ENCODE measurements around the gene MYRF. TPM values are rescaled to one million over a fixed set of nuclear protein-coding genes. Genes with fewer than 3 reads are reported as not detected.

Gene MYRF
- total RNA-seq, 4 donors from 2014 or later: 0.24 to 2.8 (median 0.83) TPM

GRCh38 chr11:61782841-61783240 is 30.4 kb downstream of the MYRF start:
- TF ChIP-seq CTCF (IDR thresholded peaks at IDR 0.05): no peak
- TF ChIP-seq POLR2A (IDR thresholded peaks at IDR 0.05): no peak
- TF ChIP-seq EP300 (IDR thresholded peaks at IDR 0.05): no peak
- no peak for TF ChIP-seq POLR2AphosphoS5 (IDR thresholded peaks at IDR 0.05)
- peaks cover under 1% of the 10 kb centered on the region for H3K4me1 ChIP-seq
- 75% methylated on average over 11 of the region's 11 CpGs for WGBS
- no peaks in the 10 kb centered on the region for H3K9me3 ChIP-seq
- H3K4me3 ChIP-seq: no peak overlapping the region
- H3K36me3 ChIP-seq: peaks cover 45% of the 10 kb centered on the region
- no peak overlapping the region for H3K27ac ChIP-seq
- DNase-seq (ENCODE audit: low spot score in 2 of 2): no peak
- no peaks in the 10 kb centered on the region for H3K27me3 ChIP-seq

- H3K9me3 ChIP-seq: no peaks in the 10 kb centered on the region
- peaks cover 56% of the 10 kb centered on the region for H3K36me3 ChIP-seq
- no peak for DNase-seq (ENCODE audit: low spot score in 2 of 2)
- H3K27ac ChIP-seq: no peak overlapping the region
- no peak for TF ChIP-seq EP300 (IDR thresholded peaks at IDR 0.05)
- TF ChIP-seq POLR2A (IDR thresholded peaks at IDR 0.05): no peak
- no peak for TF ChIP-seq CTCF (IDR thresholded peaks at IDR 0.05)
- no peak for TF ChIP-seq POLR2AphosphoS5 (IDR thresholded peaks at IDR 0.05)
- no peaks in the 10 kb centered on the region for H3K4me1 ChIP-seq
- WGBS: 70% methylated on average over 11 of the region's 13 CpGs
- H3K27me3 ChIP-seq: no peaks in the 10 kb centered on the region
- no peak overlapping the region for H3K4me3 ChIP-seq
Observed at GRCh38 chr11:61783717-61784505, 31.5 kb downstream of the MYRF start.

- no peaks in the 10 kb centered on the region for H3K27me3 ChIP-seq
- H3K4me1 ChIP-seq: no peaks in the 10 kb centered on the region
- H3K9me3 ChIP-seq: no peaks in the 10 kb centered on the region
- peaks cover 61% of the 10 kb centered on the region for H3K36me3 ChIP-seq
- H3K4me3 ChIP-seq: no peak overlapping the region
- DNase-seq (ENCODE audit: low spot score in 2 of 2): no peak
- no peak overlapping the region for H3K27ac ChIP-seq
- no peak for TF ChIP-seq CTCF (IDR thresholded peaks at IDR 0.05)
- TF ChIP-seq POLR2AphosphoS5 (IDR thresholded peaks at IDR 0.05): no peak
- no peak for TF ChIP-seq POLR2A (IDR thresholded peaks at IDR 0.05)
- no peak for TF ChIP-seq EP300 (IDR thresholded peaks at IDR 0.05)
- WGBS: 88% methylated on average over 4 of the region's 7 CpGs
Observed at GRCh38 chr11:61784506-61784805, 32.0 kb downstream of the MYRF start.

GRCh38 chr11:61785837-61786402 is 33.5 kb downstream of the MYRF start:
- no peak for DNase-seq (ENCODE audit: low spot score in 2 of 2)
- no peaks in the 10 kb centered on the region for H3K27me3 ChIP-seq
- TF ChIP-seq CTCF (IDR thresholded peaks at IDR 0.05) (no peak), EP300 (IDR thresholded peaks at IDR 0.05) (no peak), POLR2AphosphoS5 (IDR thresholded peaks at IDR 0.05) (no peak), POLR2A (IDR thresholded peaks at IDR 0.05) (no peak)
- peaks cover 2% of the 10 kb centered on the region for H3K4me1 ChIP-seq
- H3K9me3 ChIP-seq: no peaks in the 10 kb centered on the region
- H3K36me3 ChIP-seq: peaks cover 71% of the 10 kb centered on the region
- no peak overlapping the region for H3K27ac ChIP-seq
- 96% methylated on average over 5 of the region's 11 CpGs for WGBS
- no peak overlapping the region for H3K4me3 ChIP-seq

GRCh38 chr11:61787928-61788491 is 35.6 kb downstream of the MYRF start:
- no peak overlapping the region for H3K27ac ChIP-seq
- no peaks in the 10 kb centered on the region for H3K27me3 ChIP-seq
- 66% methylated on average over 9 of the region's 9 CpGs for WGBS
- TF ChIP-seq EP300 (IDR thresholded peaks at IDR 0.05) (no peak), POLR2AphosphoS5 (IDR thresholded peaks at IDR 0.05) (no peak), CTCF (IDR thresholded peaks at IDR 0.05) (no peak), POLR2A (IDR thresholded peaks at IDR 0.05) (no peak)
- peaks cover 71% of the 10 kb centered on the region for H3K36me3 ChIP-seq
- no peaks in the 10 kb centered on the region for H3K9me3 ChIP-seq
- H3K4me1 ChIP-seq: peaks cover 15% of the 10 kb centered on the region
- H3K4me3 ChIP-seq: no peak overlapping the region
- DNase-seq (ENCODE audit: low spot score in 2 of 2): no peak
